Embryonic facial prominence (tissue), 1 donor: ENCODE results near the gene MTURN.
"Not testable (repeated sequence)": the region's sequence is repeated elsewhere in the genome, so short reads cannot be mapped to it uniquely, and the experiment has no call there.

Source experiments
- DNase-seq: peaks from one replicate; pipeline ENCODE4 v3.0.0-alpha.2; 2016; ENCODE audit errors: extremely low spot score

Gene MTURN

DNA sequence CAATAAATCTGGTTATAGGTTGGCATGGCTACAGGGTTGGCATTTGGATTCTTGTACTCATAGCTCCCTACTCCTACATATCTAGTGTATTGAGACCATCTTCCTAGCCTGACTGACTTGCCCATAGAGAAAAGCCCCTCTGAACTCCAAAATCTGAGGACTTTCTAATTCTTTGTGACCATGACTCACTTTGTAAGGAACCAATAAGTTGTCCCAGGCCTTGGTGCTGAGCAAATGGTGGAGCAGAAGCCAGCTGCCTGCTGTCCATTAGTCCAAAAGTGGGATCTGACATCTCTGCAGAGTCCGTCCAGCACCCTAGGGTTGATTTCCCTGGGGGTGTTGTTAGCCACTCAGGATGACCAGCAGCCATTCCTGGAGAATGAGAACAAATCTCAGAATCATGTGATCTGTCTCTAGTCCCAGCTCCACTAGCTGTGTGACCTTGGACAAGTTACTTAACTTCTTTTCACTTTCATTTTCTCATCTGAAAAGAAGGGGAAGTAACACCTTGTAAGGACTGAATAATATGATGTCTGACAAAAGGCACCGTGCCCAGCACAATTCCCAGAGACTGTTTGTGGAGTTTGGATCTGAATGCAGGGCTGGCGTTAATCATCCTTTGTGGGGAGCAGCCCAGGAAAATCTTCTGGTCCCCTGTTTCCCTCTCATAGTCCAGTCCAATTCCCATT is 44.1 kb downstream of the MTURN start:
- DNase-seq, result no peak

DNA sequence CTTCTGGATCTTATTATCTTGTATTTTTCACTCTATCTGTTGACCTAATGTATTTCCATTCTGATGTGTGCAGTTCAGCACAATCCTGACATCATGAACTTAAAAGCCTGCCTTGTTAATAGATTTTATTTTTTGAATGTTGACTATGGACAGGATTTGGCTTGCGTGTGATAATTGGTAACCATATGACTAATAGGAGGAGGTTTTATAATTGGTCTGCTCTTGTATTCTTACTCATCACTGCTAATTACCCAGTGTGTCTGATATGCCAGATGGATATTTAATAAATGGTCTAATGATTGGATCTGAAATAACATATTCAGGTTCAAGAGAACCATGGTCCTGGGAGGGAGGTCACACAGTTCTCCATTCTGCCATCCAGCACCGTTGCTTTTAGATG is 45.9 kb downstream of the MTURN start:
- no peak for DNase-seq

- no peak for DNase-seq
Measured at GRCh38 chr7:30181211-30181610, 46.4 kb downstream of the MTURN start.

DNA sequence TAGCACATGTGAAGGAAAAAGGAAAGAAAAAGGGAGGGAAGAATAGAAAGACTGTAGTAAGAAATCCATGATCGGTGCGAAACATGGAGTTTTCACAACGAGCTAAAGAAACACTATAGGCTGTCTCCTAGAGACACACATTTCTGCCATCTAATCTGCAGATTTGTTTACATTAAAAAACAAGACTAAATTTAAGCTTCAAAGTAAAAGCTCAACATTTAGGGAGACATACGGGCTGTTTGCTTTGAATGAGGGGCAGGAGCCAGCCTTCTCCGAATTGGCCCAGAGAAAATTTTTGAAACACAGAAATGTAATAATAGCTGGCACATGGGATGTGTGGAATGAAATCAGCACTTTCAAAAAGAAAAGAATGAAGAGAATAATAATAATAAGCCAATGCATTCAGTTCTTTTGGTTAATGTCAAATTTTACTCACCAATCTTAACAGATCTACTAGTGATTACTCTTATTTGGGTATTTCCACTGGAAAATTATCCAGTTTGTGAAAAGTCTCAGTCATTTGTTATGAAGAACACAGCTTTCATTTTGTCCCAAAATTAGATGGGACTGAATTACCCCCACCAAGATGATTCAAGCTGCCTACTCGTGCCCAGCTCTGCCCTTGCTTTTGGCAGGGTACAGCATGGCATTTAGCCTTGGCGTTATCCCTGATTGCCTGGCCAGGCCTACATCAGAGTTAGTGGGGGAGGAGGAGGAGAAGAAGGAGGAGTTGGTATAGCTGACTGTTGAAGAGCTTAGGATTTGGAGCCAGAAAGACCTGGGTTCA is 47.1 kb downstream of the MTURN start:
- no peak for DNase-seq

DNA sequence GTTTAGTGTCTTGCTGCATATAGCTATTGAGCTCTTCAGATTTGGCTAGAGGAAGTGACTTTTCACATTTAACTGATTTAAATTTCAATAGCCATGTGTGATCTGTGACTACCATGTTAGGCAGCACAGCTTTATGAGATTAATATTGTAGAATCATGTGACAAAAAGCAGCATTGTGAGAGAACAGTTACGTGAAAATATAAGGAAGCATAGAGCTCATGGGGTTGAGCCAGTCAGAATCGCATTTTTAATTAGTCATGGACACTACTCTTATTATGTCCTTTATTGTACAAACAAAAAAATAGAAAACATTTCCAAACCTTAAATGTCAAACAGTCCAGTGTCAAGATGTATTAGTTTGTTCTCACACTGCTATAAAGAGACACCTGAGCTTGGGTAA is 48.0 kb downstream of the MTURN start:
- no peak for DNase-seq

DNA sequence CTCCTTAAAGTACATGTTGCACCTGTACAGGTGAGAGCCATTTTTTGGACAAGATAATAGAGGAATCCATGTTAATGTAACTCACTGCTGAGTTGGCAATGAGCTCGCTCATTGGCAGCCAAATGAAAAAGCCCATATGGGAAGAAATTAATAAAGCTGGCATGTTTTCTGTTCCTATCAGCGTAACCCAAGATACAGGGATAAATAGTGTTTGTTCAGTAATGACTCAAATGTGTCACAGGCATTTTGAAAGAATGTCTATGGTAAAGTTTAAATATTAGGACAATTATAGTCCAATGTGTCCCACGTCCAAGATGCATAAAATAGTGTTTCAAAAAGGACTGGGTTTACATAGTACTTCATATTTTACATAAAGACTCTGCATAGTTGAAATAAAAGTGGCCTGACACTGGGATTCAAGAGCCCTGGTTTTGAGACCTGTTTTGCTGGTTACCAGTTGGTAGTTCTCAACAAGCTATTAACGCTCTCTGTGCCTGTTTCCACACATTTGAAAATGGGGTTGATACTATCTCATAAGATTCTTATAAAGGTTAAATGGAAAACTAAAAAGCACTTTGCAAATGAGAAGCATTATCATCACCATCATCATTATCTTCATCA is 49.1 kb downstream of the MTURN start:
- DNase-seq, result no peak

- DNase-seq, result no peak
Measured at GRCh38 chr7:30184791-30185487, 50.2 kb downstream of the MTURN start.

GRCh38 chr7:30185496-30185895 is 50.7 kb downstream of the MTURN start:
- no peak for DNase-seq

- DNase-seq, result no peak
Measured at GRCh38 chr7:30186725-30187124, 51.9 kb downstream of the MTURN start.

DNA sequence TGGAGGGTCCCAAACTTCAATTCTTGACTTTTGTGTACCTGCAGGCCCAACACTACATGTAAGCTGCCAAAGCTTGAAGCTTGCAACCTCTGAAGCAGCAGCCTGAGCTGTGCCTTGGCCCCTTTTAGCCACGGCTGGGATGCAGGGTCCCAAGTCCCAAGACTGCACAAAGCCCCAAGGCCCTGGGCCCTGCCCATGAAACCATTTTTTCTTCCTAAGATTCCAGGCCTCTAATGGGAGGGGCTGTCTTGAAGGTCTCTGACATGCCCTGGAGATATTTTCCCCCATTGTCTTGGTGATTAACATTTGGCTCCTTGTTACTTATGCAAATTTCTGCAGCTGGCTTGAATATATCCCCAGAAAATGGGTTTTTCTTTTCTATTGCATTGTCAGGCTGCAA is 52.7 kb downstream of the MTURN start:
- no peak for DNase-seq

DNA sequence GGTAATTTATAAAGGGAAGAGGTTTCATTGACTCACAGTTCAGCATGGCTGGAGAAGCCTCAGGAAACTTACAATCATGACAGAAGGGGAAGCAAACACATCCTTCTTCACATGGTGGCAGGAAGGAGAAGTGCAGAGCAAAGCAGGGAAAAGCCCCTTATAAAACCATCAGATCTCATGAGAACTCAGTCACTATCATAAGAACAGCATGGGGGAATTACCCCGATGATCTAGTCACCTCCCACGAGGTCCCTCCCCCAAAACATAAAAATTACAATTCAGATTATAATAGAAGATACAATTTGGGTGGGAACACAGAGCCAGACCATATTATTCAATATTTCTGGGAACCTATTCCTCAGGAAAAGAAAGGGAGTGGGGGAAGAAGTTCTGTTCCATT is 53.6 kb downstream of the MTURN start:
- not testable (repeated sequence) for DNase-seq

DNA sequence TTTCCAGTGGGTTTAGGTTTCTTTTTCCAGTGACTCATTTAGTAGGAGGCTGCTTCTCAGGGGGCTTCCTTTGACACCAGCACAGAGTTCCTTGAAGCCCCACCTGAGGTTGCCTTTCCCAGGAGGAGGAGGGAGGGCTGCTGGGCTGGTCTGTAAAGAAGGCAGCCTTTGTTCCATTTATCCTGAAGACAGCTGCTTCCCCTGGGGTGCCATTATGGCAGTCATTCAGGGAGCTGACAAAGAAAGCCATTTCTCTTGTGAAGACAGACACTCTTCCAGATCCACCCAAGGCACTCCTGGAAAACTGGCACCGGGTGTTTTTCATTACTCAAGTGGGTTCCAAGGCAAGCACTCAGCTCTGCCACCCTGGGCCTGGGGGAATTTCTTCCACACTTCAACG is 54.0 kb downstream of the MTURN start:
- no peak for DNase-seq

- DNase-seq, result no peak
Measured at GRCh38 chr7:30191809-30192208, 57.0 kb downstream of the MTURN start.

- DNase-seq, result no peak
Measured at GRCh38 chr7:30193336-30193943, 58.7 kb downstream of the MTURN start.

DNA sequence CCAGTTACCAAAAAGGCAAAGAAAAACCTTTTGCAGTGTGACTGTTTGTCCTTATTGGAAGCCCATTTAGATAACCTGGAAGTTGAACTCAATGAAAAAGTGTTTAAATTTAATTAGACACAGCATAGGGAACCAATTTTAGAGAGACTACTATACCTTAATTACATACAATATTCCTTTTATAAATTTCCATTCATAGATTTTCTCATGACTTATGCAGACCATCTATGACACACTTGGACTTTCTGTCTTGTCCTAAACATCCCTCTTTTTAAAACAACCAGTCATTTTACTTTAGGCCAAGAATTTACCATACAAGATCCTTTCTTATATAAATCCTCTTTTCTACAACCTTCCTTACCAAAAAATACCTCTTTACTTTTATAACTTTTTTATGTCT is 61.6 kb downstream of the MTURN start:
- no peak for DNase-seq

DNA sequence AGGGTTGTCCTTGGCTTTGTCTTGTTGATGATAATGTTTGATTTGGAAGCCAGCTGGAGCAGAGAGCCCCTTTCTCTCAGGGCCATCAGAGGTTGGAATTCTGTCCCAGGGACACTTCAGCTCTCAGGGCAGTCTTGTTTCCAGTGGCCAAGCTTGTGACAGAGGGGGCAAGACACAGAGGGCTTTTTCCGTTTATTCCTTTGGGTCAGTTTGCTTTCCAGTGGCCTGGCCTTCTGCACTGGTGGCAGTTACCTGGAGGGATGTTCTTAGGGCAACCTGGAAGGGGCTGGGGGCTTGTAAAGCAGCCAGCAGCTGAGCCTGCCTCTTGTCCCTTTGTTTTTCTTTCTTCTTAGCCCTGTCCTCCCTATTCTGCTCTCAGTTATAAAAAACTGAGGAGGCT is 62.7 kb downstream of the MTURN start:
- DNase-seq, result no peak

DNA sequence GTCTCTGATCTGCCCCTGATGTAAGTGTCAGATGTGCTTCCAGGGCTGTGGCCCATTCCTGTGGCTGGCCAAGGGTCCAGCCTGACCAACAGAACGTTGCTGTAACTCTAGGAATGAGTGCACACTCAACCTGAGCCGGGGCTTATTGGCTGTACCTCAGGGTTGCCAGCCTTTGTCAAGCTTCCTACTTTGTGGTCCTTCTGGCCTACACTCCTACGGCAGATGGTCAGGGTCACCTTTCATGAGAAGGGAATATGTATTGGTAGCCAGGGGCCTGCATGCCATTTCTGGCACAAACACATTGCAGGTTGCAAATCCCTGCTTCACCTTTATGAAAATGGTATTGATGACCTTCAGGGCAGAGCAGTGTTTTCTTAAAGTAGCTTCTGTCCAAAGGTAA is 64.5 kb downstream of the MTURN start:
- DNase-seq, result no peak

DNA sequence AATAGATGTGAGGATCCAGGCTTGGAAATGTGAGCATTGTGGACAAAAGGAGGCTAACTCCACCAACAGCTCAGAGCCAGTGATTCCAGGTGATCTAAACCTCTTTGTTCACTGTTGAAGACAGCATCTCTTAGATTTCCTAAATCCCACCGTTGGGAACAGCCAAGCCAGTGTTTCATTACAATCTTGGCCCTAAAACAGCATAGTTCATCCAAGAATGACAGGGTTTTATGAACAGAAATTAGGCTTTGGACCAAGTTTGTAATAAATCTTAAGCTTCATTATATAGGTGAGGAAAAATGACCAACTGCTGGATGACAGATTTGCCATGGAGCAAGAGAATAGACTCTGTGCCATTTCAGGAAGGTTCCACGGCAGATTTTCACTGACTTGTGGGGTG is 65.8 kb downstream of the MTURN start:
- DNase-seq, result no peak

- DNase-seq, result no peak
Measured at GRCh38 chr7:30201161-30201666, 66.4 kb downstream of the MTURN start.

- DNase-seq, result no peak
Measured at GRCh38 chr7:30201921-30202320, 67.1 kb downstream of the MTURN start.

GRCh38 chr7:30202671-30203070 is 67.9 kb downstream of the MTURN start:
- DNase-seq, result no peak

- no peak for DNase-seq
Measured at GRCh38 chr7:30206491-30206890, 71.7 kb downstream of the MTURN start.
